Heart right ventricle (tissue), 16 donors: ENCODE measurements around the gene TPH1. TPM values are rescaled to one million over a fixed set of nuclear protein-coding genes. Genes with fewer than 3 reads are reported as not detected.

Experiments used
- ATAC-seq, 8 donors: fragments of 200-7000 bp; cut with Tn5 transposase; one replicate each; pipeline ENCODE4 v1.9.1; 2020; ENCODE audit warnings: mild to moderate bottlenecking in 8 of 8, moderate library complexity in 8 of 8, moderate number of reproducible peaks in 1 of 8
- DNase-seq, 2 donors: peaks; one replicate each; pipeline ENCODE4 v3.0.0-alpha.2; 2020
- H3K27ac ChIP-seq, 10 donors: fragments of 200-600 bp; sonication (generic) in 2 of 10; one replicate each; pipeline versions ENCODE4 v1.5.0 to v1.8.0; 2020 to 2022; ENCODE audit warnings: mild to moderate bottlenecking in 3 of 10
- H3K27me3 ChIP-seq, 7 donors: fragments of 200-600 bp; one replicate each; pipeline ENCODE4 v1.8.0; 2021 to 2022; ENCODE audit warnings: mild to moderate bottlenecking in 2 of 7
- H3K36me3 ChIP-seq, 9 donors: fragments of 200-600 bp; sonication (generic) in 1 of 9; one replicate each; pipeline versions ENCODE4 v1.5.0 to v1.8.0; 2020 to 2022; ENCODE audit warnings: mild to moderate bottlenecking in 2 of 9
- H3K4me1 ChIP-seq, 9 donors: fragments of 200-600 bp; sonication (generic) in 1 of 9; one replicate each; pipeline versions ENCODE4 v1.5.0 to v1.8.0; 2020 to 2022; ENCODE audit warnings: mild to moderate bottlenecking in 4 of 9
- H3K4me3 ChIP-seq, 10 donors: fragments of 200-600 bp; sonication (generic) in 2 of 10; one replicate each; pipeline versions ENCODE4 v1.5.0 to v1.8.0; 2020 to 2022; ENCODE audit warnings: mild to moderate bottlenecking in 7 of 10, moderate library complexity in 2 of 10
- H3K9me3 ChIP-seq, 11 donors: fragments of 200-600 bp in 10 of 11; sonication (generic) in 2 of 11; one replicate each; pipeline versions ENCODE4 v1.5.0 to v1.8.0; 2013 to 2022; ENCODE audit warnings: mild to moderate bottlenecking in 2 of 11, control low read depth in 1 of 11, moderate library complexity in 1 of 11
- CTCF ChIP-seq, 9 donors: fragments of 200-600 bp; sonication (generic) in 2 of 9; IDR thresholded peaks; one replicate each; pipeline versions ENCODE4 v1.5.0 to v1.8.0; 2021 to 2022; ENCODE audit warnings: antibody characterized with exemption in 9 of 9, mild to moderate bottlenecking in 5 of 9, moderate library complexity in 1 of 9
- WGBS, 2 donors: extraction: QIAGEN DNeasy Blood & Tissue Kit; methylation state at CpG; one replicate each; pipeline ENCODE4 v1.1.7; 2013; ENCODE audit warnings: inconsistent platforms in 1 of 2; 5-methylcytosine and 5-hydroxymethylcytosine counted together
- intact Hi-C, 10 donors: fragments of 100-400 bp; cut with DNase I; formaldehyde crosslinking; loops; one replicate each; pipeline versions ENCODE4 v1.11.1 to v1.14.2; 2022
- polyA plus RNA-seq, 2 donors: library from polyadenylated mRNA; stranded (reverse); fragments of 200-250 nt; gene quantifications; one replicate each; pipeline ENCODE4 v1.2.3, GENCODE V29; 2013
- total RNA-seq, 10 donors: library from RNA; stranded (reverse); fragmentation: NEBNext Ultra II Directional in 3 of 10; extraction: Animal tissue kit (Norgen Biotek cat#: 25700) in 3 of 10; gene quantifications; one replicate each; pipeline versions ENCODE4 v1.2.1 to v1.2.4, GENCODE V29; 2021 to 2023
- donor health status: Arrhythmogenic right ventricular cardiomyopathy.
- donor health status: ischemic (EF 13 %, LVEDD 7.1; RV severe dilation, severe dysfunction).
- donor health status: healthy with polysubstance abuse.
- donor health status: DM: no; HTN: yes; CAD: no.
- donor health status: DM: no; HTN: no; CAD: no.
- donor health status: ischemic (EF 25% LVEDD 6.9; RV normal size, moderate dysfunction).
- donor health status: ischemic (EF 25% LVEDD 5.7; RV mildly dilated, moderate dysfunction).
- donor health status: healthy.
- donor health status: DM: yes; HTN: yes; CAD: no.
- donor health status: Ischemic cardiomyopathy.
- donor health status: ischemic (EF 35%, LVEDD 5.7; RV mildly dilated, moderate dysfunction).
- donor health status: nonischemic (EF 11% LVEDD 7.7; RV severe dilation, severe dysfunction).
- donor health status: DM: yes; HTN: yes; CAD: no.
- donor health status: PGD.
- donor health status: ischemic (EF 29% LVEDD 5.4; RV normal size, mild dysfunction).
- donor health status: nonischemic (EF 23%, LVEDD 6.1; RV moderate dilation, normal function).

TPH1 gene
- total and polyA plus RNA-seq, 12 donors: 0.03 to 0.29 (median 0.07) TPM

DNA sequence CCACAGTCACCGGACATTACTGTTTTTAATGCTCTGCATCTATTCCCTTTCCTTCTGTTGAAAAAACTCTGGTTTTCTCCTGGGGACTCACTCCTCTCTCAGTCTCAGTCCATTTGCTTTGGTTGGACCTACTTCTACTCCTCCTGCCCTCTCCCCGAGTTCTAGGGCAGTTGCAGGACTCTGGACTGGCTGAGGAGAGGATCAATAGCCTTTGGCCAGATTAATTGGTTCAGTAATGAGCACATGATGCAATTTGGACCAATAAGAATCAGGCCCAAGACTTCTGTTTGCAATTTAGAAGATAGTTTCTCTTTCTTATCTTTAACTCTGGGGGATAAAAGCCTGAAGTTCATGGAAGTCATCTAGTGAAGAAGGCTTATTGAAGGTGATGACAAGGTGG is 15.3 kb upstream of the TPH1 start:
- intact Hi-C loops: no loop called here
- DNase-seq: no peak
- Histone ChIP-seq H3K4me3 (no peak overlapping the region), H3K4me1 (no peaks in the 10 kb centered on the region), H3K27me3 (no peaks in the 10 kb centered on the region), H3K27ac (no peak overlapping the region), H3K36me3 (no peaks in the 10 kb centered on the region), H3K9me3 (no peaks in the 10 kb centered on the region)
- TF ChIP-seq CTCF (IDR thresholded peaks at IDR 0.05): no peak
- ATAC-seq: no peak
- 65 to 77% methylated on average over 2 of the region's 2 CpGs for WGBS, 2 donors

- Histone ChIP-seq H3K36me3 (no peaks in the 10 kb centered on the region), H3K27ac (no peak overlapping the region), H3K4me3 (no peak overlapping the region), H3K27me3 (peaks cover 0 to 3% (median 0%) of the 10 kb centered on the region in 7 donors), H3K4me1 (no peaks in the 10 kb centered on the region), H3K9me3 (no peaks in the 10 kb centered on the region)
- no peak for DNase-seq
- intact Hi-C loops: no loop called here
- no peak for TF ChIP-seq CTCF (IDR thresholded peaks at IDR 0.05)
- 79 to 85% methylated on average over 1 of the region's 1 CpG for WGBS, 2 donors
- ATAC-seq: no peak
Measured at GRCh38 chr11:18056561-18057181, 10.6 kb upstream of the TPH1 start.

- 79% methylated on average over 10 of the region's 10 CpGs for WGBS, 2 donors
- Histone ChIP-seq H3K4me3 (no peak overlapping the region), H3K27me3 (peaks cover 0 to 3% (median 0%) of the 10 kb centered on the region in 7 donors), H3K36me3 (no peaks in the 10 kb centered on the region), H3K4me1 (no peaks in the 10 kb centered on the region), H3K9me3 (no peaks in the 10 kb centered on the region), H3K27ac (no peak overlapping the region)
- ATAC-seq: no peak
- intact Hi-C loops: no loop called here
- DNase-seq: no peak
- no peak for TF ChIP-seq CTCF (IDR thresholded peaks at IDR 0.05)
Measured at GRCh38 chr11:18054511-18055103, 8.5 kb upstream of the TPH1 start.

- no peak for TF ChIP-seq CTCF (IDR thresholded peaks at IDR 0.05)
- Histone ChIP-seq H3K9me3 (peaks cover 0 to 8% (median 0%) of the 10 kb centered on the region in 11 donors), H3K27me3 (peaks cover 0 to 31% (median 22%) of the 10 kb centered on the region in 7 donors), H3K27ac (no peak overlapping the region), H3K4me3 (no peak overlapping the region), H3K4me1 (peaks cover 0 to 8% (median 6%) of the 10 kb centered on the region in 9 donors), H3K36me3 (no peaks in the 10 kb centered on the region)
- ATAC-seq (no peak), DNase-seq (no peak)
- intact Hi-C loops: no loop called here
- 76% methylated on average over 2 of the region's 2 CpGs for WGBS, 2 donors
Measured at GRCh38 chr11:18050848-18051247, 4.8 kb upstream of the TPH1 start.
